K562 (cell line): Measurements from ENCODE around the gene LMAN1L.

ENCODE experiments used
- GABPA ChIP-seq: fragments of 200-800 bp; sonication (Bioruptor generic); conservative IDR thresholded peaks from 2 replicates; pipeline ENCODE4 v1.6.1; 2016; ENCODE audit warnings: low read depth, missing genetic modification characterization, missing compliant biosample characterization
- GATA2 ChIP-seq: sonication (generic); formaldehyde crosslinking; IDR thresholded peaks from 2 replicates; pipeline ENCODE4 v1.4.0; 2020; ENCODE audit warnings: mild to moderate bottlenecking, missing genetic modification reagents
- HNRNPLL ChIP-seq: fragments of 200-400 bp; formaldehyde crosslinking; IDR thresholded peaks from 2 replicates; pipeline ENCODE4 v1.6.1; 2017; ENCODE audit warnings: low read length, low read depth, mild to moderate bottlenecking; ENCODE audit not compliant: poor library complexity, severe bottlenecking
- JUND ChIP-seq, 2 experiments: IDR thresholded peaks; 2 replicates in 1 of 2; 3 replicates in 1 of 2; pipeline ENCODE4 v1.6.1; 2011; ENCODE audit warnings: borderline replicate concordance in 2 of 2, low read depth in 2 of 2, low read length in 2 of 2, improper control_type of control experiment in 1 of 2, missing biosample characterization in 1 of 2, missing genetic modification characterization in 1 of 2, missing genetic modification reagents in 1 of 2
- POLR2A ChIP-seq: fragments of 450-650 bp; conservative IDR thresholded peaks from 2 replicates; pipeline ENCODE4 v1.6.1; 2016
- RAD51 ChIP-seq: fragments of 450-650 bp; IDR thresholded peaks from 2 replicates; pipeline ENCODE4 v1.7.1; 2016; ENCODE audit warnings: low read depth, mild to moderate bottlenecking, borderline replicate concordance
- RBM39 ChIP-seq: fragments of 200-400 bp; formaldehyde crosslinking; optimal IDR thresholded peaks from 2 replicates; pipeline ENCODE3; 2018; ENCODE audit warnings: low read depth, low read length

- TF ChIP-seq RAD51 (no peak), GATA2 (CRISPR knock-in tag) (no peak), POLR2A (no peak), JUND (IDR thresholded peaks at IDR 0.05; ENCODE audit: borderline replicate concordance, low read depth, low read length) (no peak), JUND (tag; IDR thresholded peaks at IDR 0.05; ENCODE audit: borderline replicate concordance, low read depth, low read length) (no peak), HNRNPLL (no peak), RBM39 (no peak), GABPA (tag) (no peak)
These were observed 14.3 kb downstream of the LMAN1L start for GRCh38 chr15:74826921-74827320.
